Tibial nerve (tissue), 4 donors: ENCODE results near the gene KIAA1217. TPM values are rescaled to one million over a fixed set of nuclear protein-coding genes. Genes with fewer than 3 reads are reported as not detected.
"Not testable (repeated sequence)": the region's sequence is repeated elsewhere in the genome, so short reads cannot be mapped to it uniquely, and the experiment has no call there.

Source experiments
- DNase-seq, 2 donors: peaks; one replicate each; pipeline ENCODE4 v3.0.0-alpha.2; 2019; ENCODE audit warnings: low spot score in 2 of 2
- H3K27ac ChIP-seq, 4 donors: fragments of 200-600 bp; sonication (generic) in 3 of 4; one replicate each; pipeline ENCODE4 v1.5.1; 2017 to 2019; ENCODE audit warnings: mild to moderate bottlenecking in 1 of 4
- H3K27me3 ChIP-seq, 2 donors: fragments of 200-600 bp; sonication (generic) in 1 of 2; one replicate each; pipeline versions ENCODE4 v1.5.1 to v1.6.0; 2017 to 2019
- H3K36me3 ChIP-seq, 3 donors: fragments of 200-600 bp; sonication (generic); one replicate each; pipeline ENCODE4 v1.5.1; 2018 to 2019
- H3K4me1 ChIP-seq, 4 donors: fragments of 200-600 bp; sonication (generic) in 3 of 4; one replicate each; pipeline ENCODE4 v1.5.1; 2017 to 2019
- H3K4me3 ChIP-seq, 4 donors: fragments of 200-600 bp; sonication (generic) in 3 of 4; one replicate each; pipeline ENCODE4 v1.5.1; 2017 to 2019; ENCODE audit warnings: mild to moderate bottlenecking in 1 of 4, moderate library complexity in 1 of 4
- H3K9me3 ChIP-seq, 4 donors: fragments of 200-600 bp; sonication (generic) in 3 of 4; one replicate each; pipeline ENCODE4 v1.5.1; 2017 to 2019
- EP300 ChIP-seq, 2 donors: sonication (generic); formaldehyde crosslinking; IDR thresholded peaks; one replicate each; pipeline ENCODE4 v1.6.1; 2017; ENCODE audit warnings: antibody characterized with exemption in 2 of 2, mild to moderate bottlenecking in 1 of 2
- POLR2A ChIP-seq, 2 donors: fragments of 450-650 bp; IDR thresholded peaks; one replicate each; pipeline ENCODE4 v1.6.1; 2017; ENCODE audit warnings: antibody characterized with exemption in 2 of 2, mild to moderate bottlenecking in 2 of 2, moderate library complexity in 2 of 2
- whole genome bisulfite sequencing, 2 donors: methylation state at CpG; one replicate each; pipeline ENCODE4 v1.1.5; 2018; 5-methylcytosine and 5-hydroxymethylcytosine counted together
- total RNA-seq, 4 donors: library from RNA; depleted of rRNA; stranded (reverse); fragments of >200 nt; gene quantifications; one replicate each; pipeline ENCODE4 v1.1.0, GENCODE V29; 2016
- TF ChIP-seq, protein P1 (sequence below), 5 experiments: fragments of 200-600 bp in 3 of 5; fragments of 450-650 bp in 2 of 5; sonication (generic) in 3 of 5; IDR thresholded peaks; one replicate each; pipeline ENCODE4 v1.5.1; 2016 to 2019; ENCODE audit warnings: antibody characterized with exemption in 5 of 5, mild to moderate bottlenecking in 3 of 5, moderate library complexity in 2 of 5

The KIAA1217 gene
- total RNA-seq, 4 donors from 2014 or later, result 38.5 to 88.1 (median 58.3) TPM

DNA sequence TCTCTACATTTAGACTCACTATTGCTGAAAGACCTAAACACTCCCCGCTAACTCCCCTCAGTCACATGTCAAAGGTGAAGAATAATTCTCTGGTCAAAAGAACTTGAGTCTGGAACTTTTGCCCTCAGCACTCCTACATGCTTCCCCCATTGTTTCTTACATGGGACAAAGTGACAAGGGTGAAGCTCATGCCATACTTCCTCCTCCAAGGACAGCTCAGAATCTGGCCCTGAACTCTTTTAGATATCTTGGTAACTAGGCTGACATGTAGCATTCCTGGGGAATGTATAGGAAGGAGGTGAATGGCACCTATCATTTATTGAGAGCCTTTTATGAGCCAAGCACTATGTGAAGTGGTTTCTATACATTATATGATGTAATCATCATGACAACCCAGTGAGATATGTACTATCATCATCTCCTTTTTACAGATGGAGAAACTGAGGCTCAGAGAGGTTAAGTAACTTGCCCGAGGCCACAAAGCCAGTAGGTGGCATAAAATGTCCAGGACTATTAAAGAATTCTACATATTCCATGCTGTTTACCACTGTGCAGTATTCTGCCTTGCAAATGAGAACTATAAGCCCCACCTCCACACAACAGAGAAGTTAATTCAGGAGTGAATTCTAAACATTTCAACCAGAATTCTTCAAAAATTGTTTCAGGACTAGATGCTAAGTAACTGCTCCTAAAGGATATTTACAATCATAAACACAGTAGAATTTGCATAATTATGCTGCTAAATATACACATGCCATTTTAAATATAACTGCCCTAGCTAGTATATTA is 268.2 kb downstream of the KIAA1217 start:
- Histone ChIP-seq H3K27me3 (no peaks in the 10 kb centered on the region), H3K9me3 (peaks cover 0 to 3% (median 0%) of the 10 kb centered on the region in 4 donors), H3K36me3 (peaks cover 0 to 50% (median 0%) of the 10 kb centered on the region in 3 donors), H3K4me1 (no peaks in the 10 kb centered on the region), H3K4me3 (no peak overlapping the region), H3K27ac (no peak overlapping the region)
- no peak for DNase-seq
- no peak for TF ChIP-seq POLR2A (IDR thresholded peaks at IDR 0.05)
- TF ChIP-seq EP300 (IDR thresholded peaks at IDR 0.05), result no peak
- TF ChIP-seq, protein P1, sequence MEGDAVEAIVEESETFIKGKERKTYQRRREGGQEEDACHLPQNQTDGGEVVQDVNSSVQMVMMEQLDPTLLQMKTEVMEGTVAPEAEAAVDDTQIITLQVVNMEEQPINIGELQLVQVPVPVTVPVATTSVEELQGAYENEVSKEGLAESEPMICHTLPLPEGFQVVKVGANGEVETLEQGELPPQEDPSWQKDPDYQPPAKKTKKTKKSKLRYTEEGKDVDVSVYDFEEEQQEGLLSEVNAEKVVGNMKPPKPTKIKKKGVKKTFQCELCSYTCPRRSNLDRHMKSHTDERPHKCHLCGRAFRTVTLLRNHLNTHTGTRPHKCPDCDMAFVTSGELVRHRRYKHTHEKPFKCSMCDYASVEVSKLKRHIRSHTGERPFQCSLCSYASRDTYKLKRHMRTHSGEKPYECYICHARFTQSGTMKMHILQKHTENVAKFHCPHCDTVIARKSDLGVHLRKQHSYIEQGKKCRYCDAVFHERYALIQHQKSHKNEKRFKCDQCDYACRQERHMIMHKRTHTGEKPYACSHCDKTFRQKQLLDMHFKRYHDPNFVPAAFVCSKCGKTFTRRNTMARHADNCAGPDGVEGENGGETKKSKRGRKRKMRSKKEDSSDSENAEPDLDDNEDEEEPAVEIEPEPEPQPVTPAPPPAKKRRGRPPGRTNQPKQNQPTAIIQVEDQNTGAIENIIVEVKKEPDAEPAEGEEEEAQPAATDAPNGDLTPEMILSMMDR (IDR thresholded peaks at IDR 0.05), result no peak
- 74 to 78% methylated on average over 2 of the region's 2 CpGs for WGBS, 2 donors

DNA sequence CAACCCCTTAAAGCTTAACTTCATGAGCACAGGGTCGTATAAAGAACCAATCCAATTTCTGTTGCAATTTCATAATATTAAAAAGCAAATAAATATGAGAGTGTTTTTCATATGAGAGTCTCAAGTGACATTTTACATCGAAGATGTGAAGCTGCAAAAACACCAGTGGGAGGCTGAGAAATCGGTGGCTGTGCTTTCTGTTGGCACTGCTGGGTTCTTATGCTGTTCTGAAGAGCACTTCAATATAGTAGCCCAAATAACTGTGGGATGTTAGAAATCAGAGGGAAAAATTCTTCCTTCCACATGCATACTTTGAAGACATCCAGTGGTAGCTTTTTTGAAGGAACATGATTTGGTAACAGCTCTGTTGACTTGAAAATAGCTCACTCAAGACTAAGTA is 269.0 kb downstream of the KIAA1217 start:
- peaks cover 0 to 3% (median 0%) of the 10 kb centered on the region in 4 donors for H3K9me3 ChIP-seq
- no peaks in the 10 kb centered on the region for H3K27me3 ChIP-seq
- DNase-seq, result no peak
- H3K4me3 ChIP-seq, result no peak overlapping the region
- H3K27ac ChIP-seq, result no peak overlapping the region
- H3K36me3 ChIP-seq, result peaks cover 0 to 42% (median 0%) of the 10 kb centered on the region in 3 donors
- TF ChIP-seq EP300 (IDR thresholded peaks at IDR 0.05) (no peak), POLR2A (IDR thresholded peaks at IDR 0.05) (no peak)
- TF ChIP-seq, protein P1 (IDR thresholded peaks at IDR 0.05), result no peak
- no peaks in the 10 kb centered on the region for H3K4me1 ChIP-seq
- 84 to 85% methylated on average over 3 of the region's 3 CpGs for WGBS, 2 donors

DNA sequence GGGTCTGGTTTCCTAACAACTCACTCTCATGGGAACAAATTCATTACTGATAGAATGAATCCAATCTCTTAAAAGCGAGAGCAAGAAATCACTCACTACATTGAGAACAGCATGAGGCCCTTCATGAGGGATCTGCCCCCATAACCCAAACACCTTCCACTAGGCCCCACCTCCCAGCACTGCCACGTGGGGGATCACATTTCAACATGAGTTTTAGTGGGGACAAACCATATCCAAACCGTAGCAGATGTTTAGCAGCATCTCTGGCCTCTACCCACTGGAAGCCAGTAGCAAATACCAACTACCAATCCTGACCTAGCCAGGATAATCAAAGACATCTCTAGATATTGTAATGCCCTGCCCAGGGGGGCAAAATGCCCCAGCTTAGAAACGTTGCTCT is 270.9 kb downstream of the KIAA1217 start:
- Histone ChIP-seq H3K36me3 (peaks cover 0 to 23% (median 0%) of the 10 kb centered on the region in 3 donors), H3K4me1 (peaks cover 0 to 7% (median 0%) of the 10 kb centered on the region in 4 donors), H3K4me3 (no peak overlapping the region), H3K9me3 (peaks cover 0 to 3% (median 0%) of the 10 kb centered on the region in 4 donors), H3K27me3 (no peaks in the 10 kb centered on the region), H3K27ac (no peak overlapping the region)
- 66 to 73% methylated on average over 4 of the region's 4 CpGs for WGBS, 2 donors
- TF ChIP-seq, protein P1 (IDR thresholded peaks at IDR 0.05), result no peak
- no peak for TF ChIP-seq POLR2A (IDR thresholded peaks at IDR 0.05)
- TF ChIP-seq EP300 (IDR thresholded peaks at IDR 0.05), result no peak
- DNase-seq, result no peak

DNA sequence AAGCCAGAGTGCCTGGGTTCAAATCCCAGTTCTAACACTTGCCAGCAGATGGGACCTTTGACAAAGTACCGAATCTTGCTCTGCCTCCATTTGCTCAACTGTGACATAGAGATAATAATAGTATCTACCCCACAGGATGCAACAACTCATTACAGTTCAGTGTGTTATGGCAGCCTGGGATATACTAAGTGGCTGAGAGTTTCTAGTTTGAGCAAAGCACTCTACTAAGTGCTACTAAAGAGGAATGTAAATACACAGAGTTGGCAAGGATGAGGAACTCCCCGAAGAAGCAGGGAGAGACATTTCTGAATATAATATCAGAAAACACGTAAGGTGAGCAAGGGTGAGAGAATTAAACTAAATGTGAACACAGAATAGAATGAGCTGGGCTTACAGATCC is 271.5 kb downstream of the KIAA1217 start:
- Histone ChIP-seq H3K36me3 (peaks cover 0 to 21% (median 0%) of the 10 kb centered on the region in 3 donors), H3K4me1 (peaks cover 0 to 12% (median 0%) of the 10 kb centered on the region in 4 donors), H3K27ac (no peak overlapping the region), H3K4me3 (no peak overlapping the region), H3K9me3 (no peaks in the 10 kb centered on the region), H3K27me3 (no peaks in the 10 kb centered on the region)
- 94 to 95% methylated on average over 3 of the region's 3 CpGs for WGBS, 2 donors
- TF ChIP-seq POLR2A (IDR thresholded peaks at IDR 0.05), result no peak
- TF ChIP-seq EP300 (IDR thresholded peaks at IDR 0.05), result no peak
- TF ChIP-seq, protein P1 (IDR thresholded peaks at IDR 0.05), result no peak
- DNase-seq, result no peak

DNA sequence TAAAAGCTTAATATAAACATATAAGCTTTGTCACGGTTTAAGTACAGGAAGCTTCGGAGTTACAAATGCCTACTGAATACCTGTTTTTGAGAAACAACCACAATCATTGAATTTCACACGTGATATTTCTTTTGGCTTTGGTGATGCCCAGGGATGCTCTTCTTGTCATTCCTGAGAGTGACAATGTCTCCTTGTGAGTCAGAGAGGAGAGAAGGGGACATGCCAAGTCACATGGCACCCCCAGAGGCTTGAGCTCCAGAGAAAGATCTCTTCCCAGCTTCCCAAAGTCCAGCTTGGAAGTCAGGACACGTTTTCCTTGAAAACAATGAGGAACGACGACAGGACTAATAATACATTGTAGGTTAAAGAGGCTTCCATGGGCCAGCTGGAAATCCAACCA is 272.3 kb downstream of the KIAA1217 start:
- Histone ChIP-seq H3K36me3 (peaks cover 0 to 23% (median 0%) of the 10 kb centered on the region in 3 donors), H3K4me1 (peaks cover 0 to 12% (median 0%) of the 10 kb centered on the region in 4 donors), H3K27me3 (no peaks in the 10 kb centered on the region), H3K9me3 (no peaks in the 10 kb centered on the region), H3K27ac (no peak overlapping the region), H3K4me3 (no peak overlapping the region)
- 86% methylated on average over 6 of the region's 6 CpGs for WGBS, 2 donors
- TF ChIP-seq EP300 (IDR thresholded peaks at IDR 0.05) (no peak), POLR2A (IDR thresholded peaks at IDR 0.05) (no peak)
- TF ChIP-seq, protein P1 (IDR thresholded peaks at IDR 0.05), result no peak
- no peak for DNase-seq

DNA sequence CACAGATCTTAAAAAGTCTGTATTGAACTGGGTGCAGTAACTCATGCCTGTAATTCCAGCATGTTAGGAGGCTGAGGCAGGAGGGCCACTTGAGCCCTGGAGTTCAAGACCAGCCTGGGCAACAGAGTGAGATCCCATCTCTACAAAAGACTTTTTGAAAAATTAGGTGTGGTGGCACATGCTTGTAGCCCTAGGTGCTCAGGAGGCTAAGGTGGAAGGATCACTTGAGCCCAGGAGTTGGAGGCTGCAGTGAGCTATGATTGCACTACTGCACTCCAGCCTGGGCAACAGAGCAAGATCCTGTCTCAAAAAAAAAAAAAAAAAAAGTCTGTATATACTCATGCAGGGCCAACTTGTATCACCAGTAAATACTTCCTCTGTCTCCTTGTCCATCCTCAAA is 273.8 kb downstream of the KIAA1217 start:
- not testable (repeated sequence) for H3K27ac ChIP-seq

More for the DNA sequence above, 273.8 kb downstream of the KIAA1217 start:
- not testable (repeated sequence) for H3K27me3 ChIP-seq, DNase-seq, H3K4me3 ChIP-seq, H3K9me3 ChIP-seq
- H3K36me3 ChIP-seq, result peaks cover 0 to 36% (median 0%) of the 10 kb centered on the region in 3 donors
- H3K4me1 ChIP-seq, result peaks cover 0 to 12% (median 0%) of the 10 kb centered on the region in 4 donors
